Measurements from ENCODE around the gene NTM.

DNA sequence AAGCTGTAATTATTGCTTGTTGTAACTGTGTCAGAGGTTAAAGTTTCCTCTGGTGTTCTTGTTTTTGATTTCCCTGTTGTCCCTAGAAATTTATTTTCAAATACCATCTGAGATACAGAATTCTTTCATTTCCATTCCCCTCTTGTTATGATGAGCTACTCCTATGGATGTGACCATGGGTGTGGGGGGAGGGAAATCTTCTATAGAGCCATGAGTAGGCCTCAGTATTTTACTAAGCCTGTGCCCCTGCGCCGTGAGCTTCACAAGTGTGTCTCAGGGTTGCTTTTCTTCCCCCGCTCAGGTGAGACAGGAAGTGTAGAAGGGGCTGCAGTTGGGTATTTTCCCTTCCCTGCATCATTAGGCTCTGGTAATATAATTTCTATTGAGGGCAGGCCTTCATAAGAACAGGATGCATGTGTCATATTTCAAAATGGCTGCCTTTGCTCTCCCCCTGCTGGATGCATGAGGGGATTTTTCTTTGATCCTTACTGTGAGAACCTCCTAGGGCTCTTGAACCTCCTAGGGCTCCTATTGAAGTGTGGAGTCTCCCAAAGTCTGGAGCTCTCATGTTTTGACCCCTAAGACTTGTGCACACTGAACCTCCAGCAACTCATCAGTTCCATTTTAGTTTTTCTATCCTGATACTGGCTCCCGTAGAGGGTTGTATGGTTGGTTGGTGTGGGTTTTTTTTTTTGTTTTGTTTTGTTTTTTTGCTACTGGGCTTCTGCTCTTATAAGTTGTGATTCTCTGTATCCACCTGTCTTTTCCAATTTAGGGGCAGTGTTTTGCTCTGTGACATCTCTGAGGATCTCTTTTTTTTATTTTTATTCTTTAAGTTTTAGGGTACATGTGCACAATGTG, 658.2 kb downstream of the NTM start:
- TF ChIP-seq POLR2AphosphoS5 (IDR thresholded peaks at IDR 0.05; ENCODE audit: borderline replicate concordance, low read depth, low read length) (no peak), EZH2 (IDR thresholded peaks at IDR 0.05) (no peak)
